Measurements from ENCODE around the gene GTPBP8.

- no peak for TF ChIP-seq POLR2AphosphoS5 (IDR thresholded peaks at IDR 0.05; ENCODE audit: insufficient read depth, low read depth, low read length)
- no peak for TF ChIP-seq CTCF (IDR thresholded peaks at IDR 0.05; ENCODE audit: extremely low read depth in 1 of 2, insufficient read depth in 1 of 2, low read depth in 1 of 2, low read length in 2 of 2)
- no peak for TF ChIP-seq POLR2A (IDR thresholded peaks at IDR 0.05; ENCODE audit: low read depth, low read length)
- TF ChIP-seq JUN (IDR thresholded peaks at IDR 0.05; ENCODE audit: borderline replicate concordance, insufficient read depth, insufficient read length, low read depth), result no peak
- no peak for TF ChIP-seq MAX (IDR thresholded peaks at IDR 0.05; ENCODE audit: insufficient read depth, insufficient read length)
- no peak for TF ChIP-seq EZH2 (IDR thresholded peaks at IDR 0.05; ENCODE audit: borderline replicate concordance, low read depth, low read length, severe bottlenecking)
These were observed 9.9 kb downstream of the GTPBP8 start for GRCh38 chr3:113000691-113001090.

All from endothelial cell of umbilical vein (primary cell).